Nephron progenitor cell (in vitro differentiated cells): ENCODE measurements around the gene OPALIN.

ENCODE experiments used
- DNase-seq: peaks from one replicate; pipeline ENCODE4 v3.0.0; 2021
- H3K27ac Mint-ChIP-seq: 2 replicates; pipeline ENCODE4 v1.8.0; 2021; ENCODE audit warnings: mild to moderate bottlenecking, moderate library complexity, mixed read lengths
- H3K27me3 Mint-ChIP-seq: 2 replicates; pipeline ENCODE4 v1.8.0; 2021; ENCODE audit warnings: mild to moderate bottlenecking, low read depth, mixed read lengths; ENCODE audit not compliant: poor library complexity
- H3K36me3 Mint-ChIP-seq: 2 replicates; pipeline ENCODE4 v1.8.0; 2021; ENCODE audit warnings: low read depth, mixed read lengths
- H3K4me1 Mint-ChIP-seq: 2 replicates; pipeline ENCODE4 v1.8.0; 2021; ENCODE audit warnings: mixed read lengths
- H3K4me3 Mint-ChIP-seq: 2 replicates; pipeline ENCODE4 v1.8.0; 2021; ENCODE audit warnings: mild to moderate bottlenecking, moderate library complexity, mixed read lengths
- H3K9me3 Mint-ChIP-seq: 2 replicates; pipeline ENCODE4 v1.8.0; 2021; ENCODE audit warnings: mild to moderate bottlenecking, moderate library complexity, mixed read lengths
- TF ChIP-seq, protein P1 (sequence below): fragments of 200-600 bp; sonication (generic); IDR thresholded peaks from 2 replicates; pipeline ENCODE4 v1.5.0; 2021; ENCODE audit warnings: antibody characterized with exemption

The OPALIN gene

GRCh38 chr10:96333101-96333500 is 25.7 kb downstream of the OPALIN start:
- no peak for DNase-seq
- H3K4me1 Mint-ChIP-seq, result peaks cover 9% of the 10 kb centered on the region
- TF ChIP-seq, protein P1, sequence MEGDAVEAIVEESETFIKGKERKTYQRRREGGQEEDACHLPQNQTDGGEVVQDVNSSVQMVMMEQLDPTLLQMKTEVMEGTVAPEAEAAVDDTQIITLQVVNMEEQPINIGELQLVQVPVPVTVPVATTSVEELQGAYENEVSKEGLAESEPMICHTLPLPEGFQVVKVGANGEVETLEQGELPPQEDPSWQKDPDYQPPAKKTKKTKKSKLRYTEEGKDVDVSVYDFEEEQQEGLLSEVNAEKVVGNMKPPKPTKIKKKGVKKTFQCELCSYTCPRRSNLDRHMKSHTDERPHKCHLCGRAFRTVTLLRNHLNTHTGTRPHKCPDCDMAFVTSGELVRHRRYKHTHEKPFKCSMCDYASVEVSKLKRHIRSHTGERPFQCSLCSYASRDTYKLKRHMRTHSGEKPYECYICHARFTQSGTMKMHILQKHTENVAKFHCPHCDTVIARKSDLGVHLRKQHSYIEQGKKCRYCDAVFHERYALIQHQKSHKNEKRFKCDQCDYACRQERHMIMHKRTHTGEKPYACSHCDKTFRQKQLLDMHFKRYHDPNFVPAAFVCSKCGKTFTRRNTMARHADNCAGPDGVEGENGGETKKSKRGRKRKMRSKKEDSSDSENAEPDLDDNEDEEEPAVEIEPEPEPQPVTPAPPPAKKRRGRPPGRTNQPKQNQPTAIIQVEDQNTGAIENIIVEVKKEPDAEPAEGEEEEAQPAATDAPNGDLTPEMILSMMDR, result no peak
- H3K36me3 Mint-ChIP-seq, result no peaks in the 10 kb centered on the region
- no peaks in the 10 kb centered on the region for H3K9me3 Mint-ChIP-seq
- peaks cover 6% of the 10 kb centered on the region for H3K27me3 Mint-ChIP-seq
- no peak overlapping the region for H3K4me3 Mint-ChIP-seq
- no peak overlapping the region for H3K27ac Mint-ChIP-seq

DNA sequence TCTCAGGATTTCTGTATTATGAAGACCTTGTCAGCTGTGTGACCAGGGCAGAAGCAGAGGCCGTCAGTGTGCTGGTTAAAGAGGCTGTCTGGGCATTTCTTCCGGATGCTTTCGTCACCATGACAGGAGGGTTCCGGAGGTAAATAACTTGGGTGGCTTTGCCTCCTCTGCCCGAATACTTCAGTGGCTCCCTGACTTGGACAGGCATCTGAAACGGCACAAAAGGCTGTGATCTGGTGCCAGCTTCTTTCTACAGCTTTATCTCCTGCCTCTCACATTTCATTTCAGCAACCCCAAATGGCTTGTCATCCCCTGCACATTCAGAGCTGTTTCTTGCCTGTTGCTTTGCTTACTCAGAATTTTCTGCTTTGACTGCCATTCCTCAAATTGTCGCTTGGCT is 31.3 kb downstream of the OPALIN start:
- H3K4me1 Mint-ChIP-seq, result peaks cover 9% of the 10 kb centered on the region
- no peak overlapping the region for H3K27ac Mint-ChIP-seq
- no peak overlapping the region for H3K4me3 Mint-ChIP-seq
- DNase-seq, result no peak
- peaks cover 3% of the 10 kb centered on the region for H3K27me3 Mint-ChIP-seq
- H3K9me3 Mint-ChIP-seq, result no peaks in the 10 kb centered on the region
- H3K36me3 Mint-ChIP-seq, result no peaks in the 10 kb centered on the region
- TF ChIP-seq, protein P1, result no peak

- Mint-ChIP-seq H3K36me3 (no peaks in the 10 kb centered on the region), H3K27me3 (peaks cover 3% of the 10 kb centered on the region)
These were observed 33.0 kb downstream of the OPALIN start for GRCh38 chr10:96325719-96326373.

DNA sequence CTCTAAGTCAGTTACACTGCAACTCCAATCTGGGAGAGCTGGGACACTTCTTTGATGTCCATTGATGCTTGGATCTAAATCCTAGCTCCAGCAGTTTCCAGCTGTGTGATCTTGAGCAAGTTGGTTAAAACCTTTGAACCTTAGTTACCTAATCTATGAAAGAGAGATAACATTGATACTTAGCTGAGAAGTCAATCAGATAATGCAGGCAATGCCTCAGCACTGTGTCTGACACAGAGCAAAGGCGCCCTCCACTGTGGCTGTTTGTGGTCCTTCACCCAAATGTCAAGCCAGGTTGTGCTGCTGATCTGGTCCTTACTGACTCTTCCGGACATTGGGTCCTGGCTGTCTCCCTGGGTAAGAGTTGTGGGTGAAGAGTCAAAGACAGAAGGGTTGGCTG is 34.4 kb downstream of the OPALIN start:
- no peak overlapping the region for H3K27ac Mint-ChIP-seq
- peaks cover 10% of the 10 kb centered on the region for H3K4me1 Mint-ChIP-seq
- TF ChIP-seq, protein P1, result no peak
- no peak for DNase-seq
- peaks cover 3% of the 10 kb centered on the region for H3K27me3 Mint-ChIP-seq
- H3K36me3 Mint-ChIP-seq, result no peaks in the 10 kb centered on the region
- H3K9me3 Mint-ChIP-seq, result no peaks in the 10 kb centered on the region
- no peak overlapping the region for H3K4me3 Mint-ChIP-seq

More at GRCh38 chr10:96325719-96326373, 33.0 kb downstream of the OPALIN start:
- Mint-ChIP-seq H3K9me3 (no peaks in the 10 kb centered on the region), H3K4me1 (peaks cover 5% of the 10 kb centered on the region), H3K4me3 (no peak overlapping the region), H3K27ac (no peak overlapping the region)
- no peak for DNase-seq
- TF ChIP-seq, protein P1, result no peak

GRCh38 chr10:96322275-96322674 is 36.5 kb downstream of the OPALIN start:
- no peaks in the 10 kb centered on the region for H3K9me3 Mint-ChIP-seq
- TF ChIP-seq, protein P1, result no peak
- H3K27ac Mint-ChIP-seq, result no peak overlapping the region
- no peaks in the 10 kb centered on the region for H3K27me3 Mint-ChIP-seq
- no peak for DNase-seq
- H3K36me3 Mint-ChIP-seq, result no peaks in the 10 kb centered on the region
- H3K4me1 Mint-ChIP-seq, result peaks cover 10% of the 10 kb centered on the region
- H3K4me3 Mint-ChIP-seq, result no peak overlapping the region

DNA sequence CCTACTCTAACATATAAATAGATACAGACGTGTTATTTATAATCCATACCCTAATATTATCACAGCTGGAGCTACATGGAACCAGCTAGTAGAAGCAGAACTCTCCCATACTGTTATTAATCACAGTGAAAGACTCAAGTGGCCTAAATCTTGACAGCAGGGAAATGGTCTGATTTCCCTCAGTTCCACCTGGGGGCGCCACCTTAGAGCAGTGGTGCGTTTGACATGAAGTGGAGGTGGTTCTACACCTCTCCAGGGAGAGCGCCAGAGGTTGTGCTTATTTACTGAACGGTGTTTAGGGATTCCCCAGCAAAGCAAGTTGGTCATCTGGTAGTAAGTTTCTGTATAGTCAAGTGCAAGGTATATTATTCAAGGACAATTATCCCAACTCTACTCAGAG is 37.0 kb downstream of the OPALIN start:
- Mint-ChIP-seq H3K9me3 (no peaks in the 10 kb centered on the region), H3K4me3 (no peak overlapping the region), H3K27ac (no peak overlapping the region), H3K4me1 (peaks cover 10% of the 10 kb centered on the region), H3K27me3 (no peaks in the 10 kb centered on the region), H3K36me3 (no peaks in the 10 kb centered on the region)
- no peak for DNase-seq
- TF ChIP-seq, protein P1, result no peak
